Measurements from ENCODE around the gene TMEM158.

DNA sequence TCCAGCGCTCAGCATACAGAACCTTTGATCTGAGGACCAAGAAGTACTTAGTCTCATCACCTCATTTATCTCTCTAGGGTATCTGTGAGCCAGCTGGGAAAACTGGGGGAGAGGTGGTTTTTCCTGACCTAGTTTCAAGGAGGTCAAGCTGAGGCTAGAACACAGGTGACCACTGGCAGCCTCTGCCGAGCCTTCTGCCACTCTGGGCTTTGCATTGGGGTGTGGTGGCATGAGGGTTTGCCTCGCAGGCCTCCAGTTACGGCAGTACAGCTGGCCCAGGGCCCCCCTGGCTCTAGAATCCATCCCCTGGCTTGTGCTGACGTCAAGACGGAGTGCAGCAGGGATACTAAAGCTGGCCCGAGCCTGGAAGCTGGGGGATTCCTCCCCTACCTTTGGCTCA, 45.2 kb downstream of the TMEM158 start:
- no peak for TF ChIP-seq SP1 (IDR thresholded peaks at IDR 0.05)
- no peak for TF ChIP-seq FOXA1 (IDR thresholded peaks at IDR 0.05)
- TF ChIP-seq FOXK2 (IDR thresholded peaks at IDR 0.05) = no peak
- no peak for TF ChIP-seq TARDBP (IDR thresholded peaks at IDR 0.05)
- TF ChIP-seq NFRKB (IDR thresholded peaks at IDR 0.05) = no peak
- no peak for TF ChIP-seq HDGF (IDR thresholded peaks at IDR 0.05; ENCODE audit: borderline replicate concordance)
- no peak for TF ChIP-seq CTBP1 (IDR thresholded peaks at IDR 0.05; ENCODE audit: borderline replicate concordance)
- TF ChIP-seq, protein P1, sequence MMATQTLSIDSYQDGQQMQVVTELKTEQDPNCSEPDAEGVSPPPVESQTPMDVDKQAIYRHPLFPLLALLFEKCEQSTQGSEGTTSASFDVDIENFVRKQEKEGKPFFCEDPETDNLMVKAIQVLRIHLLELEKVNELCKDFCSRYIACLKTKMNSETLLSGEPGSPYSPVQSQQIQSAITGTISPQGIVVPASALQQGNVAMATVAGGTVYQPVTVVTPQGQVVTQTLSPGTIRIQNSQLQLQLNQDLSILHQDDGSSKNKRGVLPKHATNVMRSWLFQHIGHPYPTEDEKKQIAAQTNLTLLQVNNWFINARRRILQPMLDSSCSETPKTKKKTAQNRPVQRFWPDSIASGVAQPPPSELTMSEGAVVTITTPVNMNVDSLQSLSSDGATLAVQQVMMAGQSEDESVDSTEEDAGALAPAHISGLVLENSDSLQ (IDR thresholded peaks at IDR 0.05) = no peak
- no peak for TF ChIP-seq SUZ12 (IDR thresholded peaks at IDR 0.05)
- TF ChIP-seq BHLHE40 (IDR thresholded peaks at IDR 0.05; ENCODE audit: borderline replicate concordance) = no peak
- no peak for TF ChIP-seq ARNT (IDR thresholded peaks at IDR 0.05)
- no peak for TF ChIP-seq LEF1 (IDR thresholded peaks at IDR 0.05; ENCODE audit: borderline replicate concordance)
- no peak for TF ChIP-seq ELF4 (IDR thresholded peaks at IDR 0.05)
- no peak for TF ChIP-seq FOXM1 (IDR thresholded peaks at IDR 0.05; ENCODE audit: borderline replicate concordance)

Data from HEK293T (cell line).